ENCODE results near the gene ZNF436.
"Not testable (repeated sequence)": the region's sequence is repeated elsewhere in the genome, so short reads cannot be mapped to it uniquely, and the experiment has no call there.

The ZNF436 gene

GRCh38 chr1:23366598-23366997, 3.0 kb downstream of the ZNF436 start:
- no peak for DNase-seq (ENCODE audit: low spot score)

GRCh38 chr1:23366146-23366545, 3.5 kb downstream of the ZNF436 start:
- DNase-seq (ENCODE audit: low spot score), result no peak

- no peak for DNase-seq (ENCODE audit: low spot score)
Measured at GRCh38 chr1:23362218-23362713, 7.4 kb downstream of the ZNF436 start.

GRCh38 chr1:23358310-23358875, 11.2 kb downstream of the ZNF436 start:
- no peak for DNase-seq (ENCODE audit: low spot score)

- DNase-seq (ENCODE audit: low spot score), result no peak
Measured at GRCh38 chr1:23357138-23357908, 12.3 kb downstream of the ZNF436 start.

GRCh38 chr1:23356471-23357137, 13.0 kb downstream of the ZNF436 start:
- no peak for DNase-seq (ENCODE audit: low spot score)

- DNase-seq (ENCODE audit: low spot score), result no peak
Measured at GRCh38 chr1:23354245-23354644, 15.4 kb downstream of the ZNF436 start.

- no peak for DNase-seq (ENCODE audit: low spot score)
Measured at GRCh38 chr1:23352096-23352695, 17.4 kb downstream of the ZNF436 start.

GRCh38 chr1:23345920-23346319, 23.7 kb downstream of the ZNF436 start:
- DNase-seq (ENCODE audit: low spot score), result no peak

- peak; percentile 3 for DNase-seq (ENCODE audit: low spot score)
Measured at GRCh38 chr1:23344987-23345472, 24.6 kb downstream of the ZNF436 start.

GRCh38 chr1:23344111-23344986, 25.3 kb downstream of the ZNF436 start, which contains the start of gene HNRNPR:
Gene HNRNPR (minus strand): TSS chr1:23344284. CDS start chr1:23341008, 3,276 bp downstream.
- DNase-seq (ENCODE audit: low spot score), result peak; percentile 97

GRCh38 chr1:23343221-23344110, 26.2 kb downstream of the ZNF436 start:
- no peak for DNase-seq (ENCODE audit: low spot score)

- DNase-seq (ENCODE audit: low spot score), result no peak
Measured at GRCh38 chr1:23341931-23342692, 27.5 kb downstream of the ZNF436 start.

GRCh38 chr1:23339632-23340031, 30.0 kb downstream of the ZNF436 start:
- DNase-seq (ENCODE audit: low spot score), result no peak

- DNase-seq (ENCODE audit: low spot score), result no peak
Measured at GRCh38 chr1:23337869-23338268, 31.8 kb downstream of the ZNF436 start.

- DNase-seq (ENCODE audit: low spot score), result no peak
Measured at GRCh38 chr1:23331713-23332112, 37.9 kb downstream of the ZNF436 start.

- DNase-seq (ENCODE audit: low spot score), result no peak
Measured at GRCh38 chr1:23330846-23331245, 38.8 kb downstream of the ZNF436 start.

- no peak for DNase-seq (ENCODE audit: low spot score)
Measured at GRCh38 chr1:23325393-23325792, 44.2 kb downstream of the ZNF436 start.

GRCh38 chr1:23322770-23323169, 46.9 kb downstream of the ZNF436 start:
- no peak for DNase-seq (ENCODE audit: low spot score)

- not testable (repeated sequence) for DNase-seq (ENCODE audit: low spot score)
Measured at GRCh38 chr1:23310280-23310679, 59.4 kb downstream of the ZNF436 start.
